GM23248 (cell line): ENCODE measurements around the gene EML6. TPM values are rescaled to one million over a fixed set of nuclear protein-coding genes. Genes with fewer than 3 reads are reported as not detected.

Experiments used
- DNase-seq: peaks from one replicate; pipeline ENCODE4 v3.0.0-alpha.2; 2015
- H2AFZ ChIP-seq: fragments of 200-600 bp; sonication (generic); 2 replicates; pipeline ENCODE4 v1.6.1; 2016; ENCODE audit warnings: antibody characterized with exemption
- H3F3A ChIP-seq: fragments of 200-600 bp; sonication (generic); 2 replicates; pipeline ENCODE4 v1.6.1; 2016; ENCODE audit warnings: mild to moderate bottlenecking, antibody characterized with exemption, mixed run types; ENCODE audit not compliant: insufficient read depth
- H3K27ac ChIP-seq: fragments of 200-600 bp; sonication (generic); 2 replicates; pipeline ENCODE4 v1.5.1; 2016; ENCODE audit warnings: mild to moderate bottlenecking
- H3K27me3 ChIP-seq: fragments of 200-600 bp; sonication (generic); replicated peaks from 2 replicates; pipeline ENCODE4 v1.6.1; 2016; ENCODE audit warnings: mild to moderate bottlenecking; ENCODE audit not compliant: insufficient read depth
- H3K36me3 ChIP-seq: fragments of 200-600 bp; sonication (generic); 2 replicates; pipeline ENCODE4 v1.6.1; 2016; ENCODE audit warnings: low read depth, mild to moderate bottlenecking
- H3K4me1 ChIP-seq: fragments of 200-600 bp; sonication (generic); 2 replicates; pipeline ENCODE4 v1.6.1; 2016; ENCODE audit warnings: mild to moderate bottlenecking; ENCODE audit not compliant: insufficient read depth
- H3K4me2 ChIP-seq: fragments of 200-600 bp; sonication (generic); one replicate; pipeline ENCODE4 v1.6.1; 2016; ENCODE audit warnings: mild to moderate bottlenecking; ENCODE audit not compliant: unreplicated experiment
- H3K4me3 ChIP-seq: fragments of 200-600 bp; sonication (generic); 2 replicates; pipeline ENCODE4 v1.5.1; 2016; ENCODE audit warnings: mild to moderate bottlenecking
- H3K79me2 ChIP-seq: fragments of 200-600 bp; sonication (generic); 2 replicates; pipeline ENCODE4 v1.6.1; 2016; ENCODE audit warnings: mild to moderate bottlenecking; ENCODE audit not compliant: insufficient read depth
- H3K9ac ChIP-seq: fragments of 200-600 bp; sonication (generic); 2 replicates; pipeline ENCODE4 v1.6.1; 2016; ENCODE audit warnings: mild to moderate bottlenecking
- H3K9me2 ChIP-seq: fragments of 200-600 bp; sonication (generic); 2 replicates; pipeline ENCODE4 v1.6.1; 2016; ENCODE audit warnings: mixed run types, mild to moderate bottlenecking, moderate library complexity; ENCODE audit not compliant: insufficient read depth
- H3K9me3 ChIP-seq: fragments of 200-600 bp; sonication (generic); one replicate; pipeline ENCODE4 v1.6.1; 2017; ENCODE audit warnings: low read depth
- H4K20me1 ChIP-seq: fragments of 200-600 bp; sonication (generic); 2 replicates; pipeline ENCODE4 v1.6.0; 2016; ENCODE audit not compliant: insufficient read depth
- EZH2 ChIP-seq: fragments of 200-600 bp; sonication (generic); IDR thresholded peaks from 2 replicates; pipeline ENCODE4 v1.6.1; 2018; ENCODE audit warnings: antibody characterized with exemption, mild to moderate bottlenecking; ENCODE audit not compliant: insufficient read depth, poor library complexity, severe bottlenecking
- EZH2phosphoT487 ChIP-seq: fragments of 200-600 bp; sonication (generic); IDR thresholded peaks from 2 replicates; pipeline ENCODE4 v1.6.1; 2018; ENCODE audit warnings: antibody characterized with exemption, moderate library complexity, mild to moderate bottlenecking, low read depth; ENCODE audit not compliant: insufficient read depth
- WGBS, 2 experiments: methylation state at CpG; one replicate each; pipeline ENCODE4 v1.1.6; 2015 to 2017; ENCODE audit warnings: low lambda C conversion rate in 2 of 2, low coverage in 1 of 2; ENCODE audit errors: missing lambda C conversion rate in 2 of 2; 5-methylcytosine and 5-hydroxymethylcytosine counted together
- in situ Hi-C: fragments of 300-500 bp; cut with MboI; formaldehyde crosslinking; loops from 2 replicates; pipeline ENCODE4 v1.15.0; 2020
- polyA plus RNA-seq: library from polyadenylated mRNA; unstranded; fragments of >200 nt; fragmentation: Nextera tagmentation; extraction: Ambion mirVana; gene quantifications from 2 replicates; pipeline ENCODE4 v1.2.1, GENCODE V29; 2016
- total RNA-seq: library from RNA; depleted of rRNA; stranded (reverse); fragments of >200 nt; shearing (Covaris generic); gene quantifications from 2 replicates; pipeline ENCODE4 v1.2.3, GENCODE V29; 2014

EML6 gene
- total and polyA plus RNA-seq, 2 experiments from 2014 or later = 0.54 to 0.76 TPM

GRCh38 chr2:54791831-54792230 is 68.4 kb downstream of the EML6 start:
- Histone ChIP-seq H3K9me2 (no peaks in the 10 kb centered on the region), H3K36me3 (no peaks in the 10 kb centered on the region), H3K27me3 (no peaks in the 10 kb centered on the region), H4K20me1 (no peaks in the 10 kb centered on the region), H3K9me3 (no peaks in the 10 kb centered on the region), H3F3A (no peaks in the 10 kb centered on the region), H3K27ac (no peak overlapping the region), H2AFZ (peak overlapping the region; percentile 32; the same call in 1 of the 2 replicates), H3K9ac (no peak overlapping the region), H3K4me1 (no peaks in the 10 kb centered on the region), H3K4me2 (no peak overlapping the region), H3K79me2 (no peaks in the 10 kb centered on the region), H3K4me3 (no peak overlapping the region)
- DNase-seq = no peak
- TF ChIP-seq EZH2phosphoT487 = no peak
- TF ChIP-seq EZH2 = no peak
- WGBS, 2 experiments = 37 to 38% methylated on average over 3 of the region's 3 CpGs
- in situ Hi-C loops = no loop called here

- no peaks in the 10 kb centered on the region for H3K9me2 ChIP-seq
- DNase-seq = no peak
- no peaks in the 10 kb centered on the region for H3K4me1 ChIP-seq
- TF ChIP-seq EZH2phosphoT487 = no peak
- TF ChIP-seq EZH2 = no peak
- no peaks in the 10 kb centered on the region for H4K20me1 ChIP-seq
- H3K9me3 ChIP-seq = no peaks in the 10 kb centered on the region
- no peaks in the 10 kb centered on the region for H3K79me2 ChIP-seq
- in situ Hi-C loops = no loop called here
- WGBS, 2 experiments = 89% methylated on average over 4 of the region's 4 CpGs
- no peak overlapping the region for H3K4me2 ChIP-seq
- no peaks in the 10 kb centered on the region for H3K27me3 ChIP-seq
- no peak overlapping the region for H3K27ac ChIP-seq
- H2AFZ ChIP-seq = no peak overlapping the region
- no peaks in the 10 kb centered on the region for H3K36me3 ChIP-seq
- no peak overlapping the region for H3K9ac ChIP-seq
- H3F3A ChIP-seq = no peaks in the 10 kb centered on the region
- no peak overlapping the region for H3K4me3 ChIP-seq
Measured at GRCh38 chr2:54797307-54797706, 73.8 kb downstream of the EML6 start.

GRCh38 chr2:54801352-54801751 is 77.9 kb downstream of the EML6 start:
- no peak for TF ChIP-seq EZH2
- TF ChIP-seq EZH2phosphoT487 = no peak
- no peak for DNase-seq
- 82 to 85% methylated on average over 6 of the region's 6 CpGs for WGBS, 2 experiments
- no peak overlapping the region for H2AFZ ChIP-seq
- no peak overlapping the region for H3K4me3 ChIP-seq
- no peaks in the 10 kb centered on the region for H3K36me3 ChIP-seq
- no peaks in the 10 kb centered on the region for H3K27me3 ChIP-seq
- no peak overlapping the region for H3K27ac ChIP-seq
- in situ Hi-C loops = no loop called here
- H3K79me2 ChIP-seq = no peaks in the 10 kb centered on the region
- peaks cover 10% of the 10 kb centered on the region; the same call in 1 of the 2 replicates for H3F3A ChIP-seq
- no peak overlapping the region for H3K4me2 ChIP-seq
- peaks cover 6% of the 10 kb centered on the region for H3K4me1 ChIP-seq
- no peaks in the 10 kb centered on the region for H3K9me2 ChIP-seq
- H4K20me1 ChIP-seq = no peaks in the 10 kb centered on the region
- no peak overlapping the region for H3K9ac ChIP-seq
- no peaks in the 10 kb centered on the region for H3K9me3 ChIP-seq

DNA sequence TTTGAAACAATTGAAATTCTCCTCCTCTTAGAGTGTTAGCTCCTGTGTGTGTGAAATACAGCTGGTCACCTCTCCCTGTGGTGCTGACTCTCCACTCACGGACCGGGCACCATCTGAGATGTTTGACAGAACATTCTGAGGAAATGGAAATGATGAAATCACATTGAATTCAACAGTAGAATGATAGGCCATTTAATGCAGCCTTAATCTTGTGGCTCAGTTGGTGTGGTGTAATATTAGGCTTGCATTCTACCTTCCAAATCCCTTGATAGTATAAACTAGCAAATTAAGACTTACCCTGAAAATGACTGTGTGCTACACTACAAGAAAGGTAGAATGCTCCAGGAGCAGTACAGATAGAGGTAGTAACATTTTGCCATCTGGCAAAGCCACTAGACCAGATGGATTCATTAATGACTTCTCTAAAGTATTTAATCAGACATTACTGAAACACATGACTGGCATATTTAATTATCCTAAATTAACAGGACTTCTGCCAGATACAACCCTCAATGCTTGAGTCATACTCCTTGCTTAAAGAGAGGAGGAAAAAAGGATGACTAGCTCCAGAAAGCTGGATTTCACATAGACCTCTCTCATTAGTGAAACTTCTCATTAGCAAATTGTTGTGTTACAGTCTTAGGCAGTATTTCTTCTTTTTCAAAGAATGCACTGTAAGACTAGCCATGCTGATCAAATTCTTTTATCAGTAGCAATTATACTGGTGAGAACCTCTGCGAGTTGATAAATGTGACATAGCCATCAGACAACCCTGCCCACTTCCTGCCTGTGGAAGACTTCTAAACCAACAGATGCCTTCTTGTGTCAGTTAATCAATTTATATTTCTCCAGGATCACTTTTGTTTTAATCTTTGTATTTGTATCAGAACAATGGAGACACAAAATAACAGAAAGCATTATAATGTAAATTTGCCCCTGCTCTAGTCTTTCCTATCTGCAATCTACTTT is 80.6 kb downstream of the EML6 start:
- Histone ChIP-seq H4K20me1 (no peaks in the 10 kb centered on the region), H3F3A (peaks cover 10% of the 10 kb centered on the region; the same call in 1 of the 2 replicates), H3K4me3 (no peak overlapping the region), H3K4me1 (peaks cover 6% of the 10 kb centered on the region), H3K36me3 (no peaks in the 10 kb centered on the region), H3K27ac (no peak overlapping the region), H3K27me3 (no peaks in the 10 kb centered on the region), H3K79me2 (no peaks in the 10 kb centered on the region), H3K4me2 (no peak overlapping the region), H3K9me2 (peaks cover 2% of the 10 kb centered on the region; the same call in 1 of the 2 replicates), H2AFZ (no peak overlapping the region), H3K9me3 (no peaks in the 10 kb centered on the region), H3K9ac (no peak overlapping the region)
- DNase-seq = peak; percentile 46
- in situ Hi-C loops = no loop called here
- TF ChIP-seq EZH2phosphoT487 (no peak), EZH2 (no peak)
- 43 to 44% methylated on average over 3 of the region's 3 CpGs for WGBS, 2 experiments
